ENCODE results near the gene C20orf204. TPM values are rescaled to one million over a fixed set of nuclear protein-coding genes. Genes with fewer than 3 reads are reported as not detected.

Gene C20orf204
- total RNA-seq, 4 donors from 2014 or later = 0.17 to 1.6 (median 0.32) TPM

GRCh38 chr20:64005394-64005793 is 30.6 kb upstream of the C20orf204 start:
- no peak for DNase-seq (ENCODE audit: extremely low spot score)
- TF ChIP-seq POLR2A (IDR thresholded peaks at IDR 0.05; ENCODE audit: low read depth) = no peak
- TF ChIP-seq CTCF (IDR thresholded peaks at IDR 0.05) = no peak
- TF ChIP-seq POLR2AphosphoS5 (IDR thresholded peaks at IDR 0.05) = no peak
- no peak for TF ChIP-seq EP300 (IDR thresholded peaks at IDR 0.05)
- Histone ChIP-seq H3K4me3 (no peak overlapping the region), H3K36me3 (peaks cover 40 to 98% (median 94%) of the 10 kb centered on the region in 4 donors), H3K27me3 (no peaks in the 10 kb centered on the region), H3K9me3 (no peaks in the 10 kb centered on the region), H3K4me1 (peaks cover 4 to 26% (median 10%) of the 10 kb centered on the region in 4 donors), H3K27ac (replicated peaks in 1 of 4) (no peak overlapping the region)
- intact Hi-C loops (cut with DNase I) = no loop called here
- WGBS = 88% methylated on average over 6 of the region's 6 CpGs

GRCh38 chr20:64006490-64006889 is 29.5 kb upstream of the C20orf204 start:
- H3K27ac ChIP-seq (replicated peaks in 1 of 4) = no peak overlapping the region
- WGBS = 83% methylated on average over 5 of the region's 10 CpGs
- no peaks in the 10 kb centered on the region for H3K9me3 ChIP-seq
- no peak for DNase-seq (ENCODE audit: extremely low spot score)
- H3K36me3 ChIP-seq = peaks cover 40 to 98% (median 94%) of the 10 kb centered on the region in 4 donors
- H3K4me3 ChIP-seq = no peak overlapping the region
- intact Hi-C loops (cut with DNase I) = no loop called here
- H3K27me3 ChIP-seq = no peaks in the 10 kb centered on the region
- TF ChIP-seq POLR2AphosphoS5 (IDR thresholded peaks at IDR 0.05) (no peak), CTCF (IDR thresholded peaks at IDR 0.05) (no peak), POLR2A (IDR thresholded peaks at IDR 0.05; ENCODE audit: low read depth) (no peak), EP300 (IDR thresholded peaks at IDR 0.05) (no peak)
- H3K4me1 ChIP-seq = peaks cover 4 to 20% (median 8%) of the 10 kb centered on the region in 4 donors

GRCh38 chr20:64006902-64007301 is 29.1 kb upstream of the C20orf204 start:
- peaks cover 41 to 96% (median 92%) of the 10 kb centered on the region in 4 donors for H3K36me3 ChIP-seq
- WGBS = 100% methylated on average over 3 of the region's 3 CpGs

GRCh38 chr20:64009811-64010387 is 26.1 kb upstream of the C20orf204 start:
- Histone ChIP-seq H3K4me1 (peaks cover 0 to 13% (median 0%) of the 10 kb centered on the region in 4 donors), H3K27me3 (no peaks in the 10 kb centered on the region), H3K27ac (replicated peaks in 1 of 4) (no peak overlapping the region), H3K4me3 (no peak overlapping the region), H3K36me3 (peaks cover 37 to 90% (median 84%) of the 10 kb centered on the region in 4 donors), H3K9me3 (no peaks in the 10 kb centered on the region)
- DNase-seq (ENCODE audit: extremely low spot score) = no peak
- WGBS = 90% methylated on average over 13 of the region's 13 CpGs
- intact Hi-C loops (cut with DNase I) = no loop called here
- TF ChIP-seq POLR2AphosphoS5 (IDR thresholded peaks at IDR 0.05) = no peak
- TF ChIP-seq CTCF (IDR thresholded peaks at IDR 0.05) = no peak
- TF ChIP-seq EP300 (IDR thresholded peaks at IDR 0.05) = no peak
- no peak for TF ChIP-seq POLR2A (IDR thresholded peaks at IDR 0.05; ENCODE audit: low read depth)

More at GRCh38 chr20:64006902-64007301, 29.1 kb upstream of the C20orf204 start:
- Histone ChIP-seq H3K4me3 (no peak overlapping the region), H3K4me1 (peaks cover 4 to 18% (median 7%) of the 10 kb centered on the region in 4 donors), H3K27me3 (no peaks in the 10 kb centered on the region), H3K9me3 (no peaks in the 10 kb centered on the region), H3K27ac (replicated peaks in 1 of 4) (no peak overlapping the region)
- intact Hi-C loops (cut with DNase I) = no loop called here
- DNase-seq (ENCODE audit: extremely low spot score) = no peak
- TF ChIP-seq EP300 (IDR thresholded peaks at IDR 0.05) (no peak), POLR2AphosphoS5 (IDR thresholded peaks at IDR 0.05) (no peak), POLR2A (IDR thresholded peaks at IDR 0.05; ENCODE audit: low read depth) (no peak), CTCF (IDR thresholded peaks at IDR 0.05) (no peak)

Measured in esophagus muscularis mucosa (tissue), 4 donors.